IMR-90 (cell line): ENCODE results near the gene SLC66A2.

Source experiments
- CEBPB ChIP-seq: IDR thresholded peaks from 2 replicates; pipeline ENCODE4 v1.6.1; 2012; ENCODE audit warnings: low read depth, low read length, improper control_type of control experiment
- CTCF ChIP-seq: conservative IDR thresholded peaks from 2 replicates; pipeline ENCODE4 v1.5.1; 2012; ENCODE audit warnings: mild to moderate bottlenecking, low read depth, low read length, improper control_type of control experiment
- ELK1 ChIP-seq: fragments of 150-350 bp; IDR thresholded peaks from 2 replicates; pipeline ENCODE4 v1.6.1; 2016; ENCODE audit warnings: low read depth, mild to moderate bottlenecking, low read length, moderate library complexity, borderline replicate concordance
- FOS ChIP-seq: fragments of 150-350 bp; IDR thresholded peaks from 2 replicates; pipeline ENCODE4 v1.6.1; 2016; ENCODE audit warnings: low read depth, low read length
- MAFK ChIP-seq: IDR thresholded peaks from 2 replicates; pipeline ENCODE4 v1.6.1; 2012; ENCODE audit warnings: low read depth, low read length, improper control_type of control experiment
- MAZ ChIP-seq: IDR thresholded peaks from 2 replicates; pipeline ENCODE4 v1.6.1; 2012; ENCODE audit warnings: low read depth, mild to moderate bottlenecking, low read length, improper control_type of control experiment, moderate library complexity, borderline replicate concordance
- MXI1 ChIP-seq: IDR thresholded peaks from 2 replicates; pipeline ENCODE4 v1.6.1; 2012; ENCODE audit warnings: low read depth, mild to moderate bottlenecking, low read length, moderate library complexity, borderline replicate concordance
- NFE2L2 ChIP-seq: fragments of 150-350 bp; IDR thresholded peaks from 2 replicates; pipeline ENCODE4 v1.6.1; 2016; ENCODE audit warnings: low read depth, mild to moderate bottlenecking, low read length
- POLR2A ChIP-seq: IDR thresholded peaks from 2 replicates; pipeline ENCODE4 v1.6.1; 2012; ENCODE audit warnings: mild to moderate bottlenecking, low read depth, low read length
- RAD21 ChIP-seq: IDR thresholded peaks from 2 replicates; pipeline ENCODE4 v1.6.1; 2012; ENCODE audit warnings: low read length, improper control_type of control experiment
- RCOR1 ChIP-seq: IDR thresholded peaks from 2 replicates; pipeline ENCODE4 v1.6.1; 2012; ENCODE audit warnings: mild to moderate bottlenecking, low read length, improper control_type of control experiment; ENCODE audit not compliant: insufficient replicate concordance
- RFX5 ChIP-seq: IDR thresholded peaks from 2 replicates; pipeline ENCODE4 v1.8.0; 2012; ENCODE audit warnings: low read depth, mild to moderate bottlenecking, low read length, moderate library complexity
- SMC3 ChIP-seq: fragments of 150-350 bp; IDR thresholded peaks from 2 replicates; pipeline ENCODE4 v1.6.1; 2016; ENCODE audit warnings: low read depth, mild to moderate bottlenecking, antibody characterized with exemption, low read length, moderate library complexity
- USF2 ChIP-seq: fragments of 150-350 bp; IDR thresholded peaks from 2 replicates; pipeline ENCODE4 v1.6.1; 2017; ENCODE audit warnings: mild to moderate bottlenecking, antibody characterized with exemption, low read length, low read depth

GRCh38 chr18:79852561-79853302 is 98.7 kb downstream of the SLC66A2 start:
- TF ChIP-seq RAD21: no peak
- TF ChIP-seq CTCF: no peak
- TF ChIP-seq POLR2A: no peak
- TF ChIP-seq CEBPB: no peak
- no peak for TF ChIP-seq NFE2L2
- no peak for TF ChIP-seq MAZ
- no peak for TF ChIP-seq RCOR1
- no peak for TF ChIP-seq MAFK
- no peak for TF ChIP-seq SMC3
- TF ChIP-seq ELK1: no peak
- TF ChIP-seq USF2: no peak
- TF ChIP-seq RFX5: no peak
- TF ChIP-seq MXI1: no peak
- no peak for TF ChIP-seq FOS
